GM12878 (cell line): ENCODE results near the gene MARCHF10.

ENCODE experiments used
- CBX5 ChIP-seq: sonication (generic); IDR thresholded peaks from 2 replicates; pipeline ENCODE4 v1.6.1; 2016; ENCODE audit warnings: low read depth, moderate library complexity, mild to moderate bottlenecking, inconsistent platforms
- E2F4 ChIP-seq: IDR thresholded peaks from 2 replicates; pipeline ENCODE4 v1.6.1; 2012; ENCODE audit warnings: low read depth, low read length, improper control_type of control experiment
- EZH2 ChIP-seq: IDR thresholded peaks from 2 replicates; pipeline ENCODE4 v1.6.1; 2012; ENCODE audit warnings: low read depth, mild to moderate bottlenecking, control low read depth, inconsistent platforms, low read length, borderline replicate concordance; ENCODE audit not compliant: control insufficient read depth
- PBX3 ChIP-seq: IDR thresholded peaks from 2 replicates; pipeline ENCODE4 v1.6.1; 2011; ENCODE audit warnings: mild to moderate bottlenecking, low read depth, low read length, moderate library complexity; ENCODE audit not compliant: insufficient replicate concordance
- POLR2AphosphoS5 ChIP-seq: IDR thresholded peaks from 2 replicates; pipeline ENCODE4 v1.6.1; 2011; ENCODE audit warnings: mild to moderate bottlenecking, low read length, inconsistent platforms

- no peak for TF ChIP-seq CBX5
- TF ChIP-seq POLR2AphosphoS5, result no peak
- no peak for TF ChIP-seq PBX3
- TF ChIP-seq EZH2, result no peak
- TF ChIP-seq E2F4, result no peak
Observed at GRCh38 chr17:62657690-62658089, 150.4 kb downstream of the MARCHF10 start.
